Karpas-422 (cell line): ENCODE data around the gene TMEM164. TPM values are rescaled to one million over a fixed set of nuclear protein-coding genes. Genes with fewer than 3 reads are reported as not detected.

Experiments used
- DNase-seq: peaks from one replicate; pipeline ENCODE4 v3.0.0-alpha.2; 2015
- H2AFZ ChIP-seq: fragments of 200-600 bp; sonication (generic); 2 replicates; pipeline ENCODE4 v1.6.1; 2014; ENCODE audit warnings: antibody characterized with exemption, low read length, mixed read lengths
- H3K27ac ChIP-seq: fragments of 200-600 bp; sonication (generic); 2 replicates; pipeline ENCODE4 v1.5.1; 2014; ENCODE audit warnings: mild to moderate bottlenecking, low read length, moderate library complexity
- H3K27me3 ChIP-seq: fragments of 200-600 bp; sonication (generic); 2 replicates; pipeline ENCODE4 v1.6.1; 2014; ENCODE audit warnings: low read length, mixed read lengths
- H3K36me3 ChIP-seq: fragments of 200-600 bp; sonication (generic); 2 replicates; pipeline ENCODE4 v1.6.1; 2014; ENCODE audit warnings: low read length, mixed read lengths; ENCODE audit not compliant: insufficient read depth
- H3K4me1 ChIP-seq: fragments of 200-600 bp; sonication (generic); 2 replicates; pipeline ENCODE4 v1.6.1; 2014; ENCODE audit warnings: mild to moderate bottlenecking, low read length, mixed read lengths
- H3K4me2 ChIP-seq: fragments of 200-600 bp; sonication (generic); 2 replicates; pipeline ENCODE4 v1.6.1; 2014; ENCODE audit warnings: low read length, low read depth, mild to moderate bottlenecking; ENCODE audit not compliant: poor library complexity, severe bottlenecking
- H3K4me3 ChIP-seq: fragments of 200-600 bp; sonication (generic); 2 replicates; pipeline ENCODE4 v1.5.1; 2014; ENCODE audit warnings: mild to moderate bottlenecking, antibody characterized with exemption, low read length, mixed read lengths
- H3K79me2 ChIP-seq: fragments of 200-600 bp; sonication (generic); 2 replicates; pipeline ENCODE4 v1.6.1; 2014; ENCODE audit warnings: mild to moderate bottlenecking, low read length, mixed read lengths
- H3K9ac ChIP-seq: fragments of 200-600 bp; sonication (generic); 2 replicates; pipeline ENCODE4 v1.6.0; 2014; ENCODE audit warnings: low read length
- H3K9me2 ChIP-seq: fragments of 200-600 bp; sonication (generic), shearing (Covaris generic); replicated peaks from 2 replicates; pipeline ENCODE4 v1.6.0; 2014; ENCODE audit warnings: mild to moderate bottlenecking, low read length, moderate library complexity; ENCODE audit not compliant: insufficient read depth
- H3K9me3 ChIP-seq: fragments of 300-700, 200-600 bp; sonication (generic); 2 replicates; pipeline ENCODE4 v1.6.1; 2014; ENCODE audit warnings: low read length, mixed read lengths
- H4K20me1 ChIP-seq: fragments of 200-600 bp; sonication (generic); 2 replicates; pipeline ENCODE4 v1.6.1; 2014; ENCODE audit warnings: mild to moderate bottlenecking, antibody characterized with exemption, low read length, low read depth; ENCODE audit not compliant: insufficient read depth
- total RNA-seq: library from RNA; depleted of rRNA; stranded (reverse); fragments of >200 nt; shearing (Covaris generic); gene quantifications from 2 replicates; pipeline ENCODE4 v1.2.3, GENCODE V29; 2014; ENCODE audit warnings: low replicate concordance

The TMEM164 gene
- total RNA-seq, 1 experiment from 2014 or later: 14.1 TPM

GRCh38 chrX:110060317-110060716 lies 57.4 kb downstream of the TMEM164 start:
- Histone ChIP-seq H3K36me3 (no peaks in the 10 kb centered on the region), H2AFZ (no peak overlapping the region), H3K27me3 (no peaks in the 10 kb centered on the region), H3K9me3 (no peaks in the 10 kb centered on the region), H3K9me2 (no peaks in the 10 kb centered on the region), H3K4me2 (no peak overlapping the region), H4K20me1 (no peaks in the 10 kb centered on the region), H3K4me3 (no peak overlapping the region), H3K9ac (no peak overlapping the region), H3K4me1 (peaks cover 28% of the 10 kb centered on the region), H3K79me2 (peaks cover 29% of the 10 kb centered on the region), H3K27ac (no peak overlapping the region)
- DNase-seq: no peak

GRCh38 chrX:110060846-110061537 lies 58.1 kb downstream of the TMEM164 start:
- peaks cover 32% of the 10 kb centered on the region for H3K4me1 ChIP-seq
- no peaks in the 10 kb centered on the region for H3K27me3 ChIP-seq
- no peaks in the 10 kb centered on the region for H4K20me1 ChIP-seq
- no peak for DNase-seq
- no peak overlapping the region for H3K4me2 ChIP-seq
- H3K27ac ChIP-seq: no peak overlapping the region
- no peak overlapping the region for H3K4me3 ChIP-seq
- H2AFZ ChIP-seq: no peak overlapping the region
- H3K9ac ChIP-seq: no peak overlapping the region
- no peaks in the 10 kb centered on the region for H3K36me3 ChIP-seq
- no peaks in the 10 kb centered on the region for H3K9me3 ChIP-seq
- peaks cover 29% of the 10 kb centered on the region for H3K79me2 ChIP-seq
- H3K9me2 ChIP-seq: no peaks in the 10 kb centered on the region

- no peaks in the 10 kb centered on the region for H3K27me3 ChIP-seq
- H3K79me2 ChIP-seq: peaks cover 20% of the 10 kb centered on the region
- H3K9ac ChIP-seq: no peak overlapping the region
- H2AFZ ChIP-seq: no peak overlapping the region
- DNase-seq: no peak
- H3K36me3 ChIP-seq: no peaks in the 10 kb centered on the region
- peaks cover 20% of the 10 kb centered on the region for H3K4me1 ChIP-seq
- H3K4me3 ChIP-seq: no peak overlapping the region
- no peaks in the 10 kb centered on the region for H3K9me3 ChIP-seq
- no peak overlapping the region for H3K4me2 ChIP-seq
- no peaks in the 10 kb centered on the region for H3K9me2 ChIP-seq
- no peak overlapping the region for H3K27ac ChIP-seq
- no peaks in the 10 kb centered on the region for H4K20me1 ChIP-seq
Observed at GRCh38 chrX:110062919-110063318, 60.0 kb downstream of the TMEM164 start.

GRCh38 chrX:110066488-110067225 lies 63.7 kb downstream of the TMEM164 start:
- Histone ChIP-seq H3K27ac (no peak overlapping the region), H3K4me3 (no peak overlapping the region), H3K4me1 (peaks cover 11% of the 10 kb centered on the region), H3K9me2 (no peaks in the 10 kb centered on the region), H3K36me3 (no peaks in the 10 kb centered on the region), H3K27me3 (no peaks in the 10 kb centered on the region), H3K4me2 (no peak overlapping the region), H4K20me1 (no peaks in the 10 kb centered on the region), H3K9me3 (no peaks in the 10 kb centered on the region), H3K9ac (no peak overlapping the region), H3K79me2 (no peaks in the 10 kb centered on the region; the same call in 1 of the 2 replicates), H2AFZ (no peak overlapping the region)
- no peak for DNase-seq

- Histone ChIP-seq H3K27me3 (no peaks in the 10 kb centered on the region), H4K20me1 (no peaks in the 10 kb centered on the region), H3K4me1 (peaks cover 6% of the 10 kb centered on the region)
Observed at GRCh38 chrX:110070970-110071369, 68.1 kb downstream of the TMEM164 start.

GRCh38 chrX:110081320-110081719 lies 78.4 kb downstream of the TMEM164 start:
- H3K27ac ChIP-seq: no peak overlapping the region
- no peaks in the 10 kb centered on the region for H4K20me1 ChIP-seq
- H3K9me3 ChIP-seq: no peaks in the 10 kb centered on the region
- no peak overlapping the region for H3K9ac ChIP-seq
- H3K9me2 ChIP-seq: no peaks in the 10 kb centered on the region
- no peak overlapping the region for H2AFZ ChIP-seq
- no peaks in the 10 kb centered on the region; the same call in 1 of the 2 replicates for H3K4me1 ChIP-seq
- H3K27me3 ChIP-seq: no peaks in the 10 kb centered on the region
- H3K79me2 ChIP-seq: no peaks in the 10 kb centered on the region; the same call in 1 of the 2 replicates
- no peak overlapping the region for H3K4me2 ChIP-seq
- no peaks in the 10 kb centered on the region for H3K36me3 ChIP-seq
- no peak for DNase-seq
- H3K4me3 ChIP-seq: no peak overlapping the region

More at GRCh38 chrX:110070970-110071369, 68.1 kb downstream of the TMEM164 start:
- DNase-seq: no peak
- H3K27ac ChIP-seq: no peak overlapping the region
- H3K4me2 ChIP-seq: no peak overlapping the region
- no peak overlapping the region for H3K9ac ChIP-seq
- H3K9me2 ChIP-seq: no peaks in the 10 kb centered on the region
- no peaks in the 10 kb centered on the region for H3K36me3 ChIP-seq
- no peaks in the 10 kb centered on the region for H3K79me2 ChIP-seq
- no peak overlapping the region for H2AFZ ChIP-seq
- no peaks in the 10 kb centered on the region for H3K9me3 ChIP-seq
- H3K4me3 ChIP-seq: no peak overlapping the region

GRCh38 chrX:110081740-110082139 lies 78.8 kb downstream of the TMEM164 start:
- Histone ChIP-seq H3K4me1 (no peaks in the 10 kb centered on the region; the same call in 1 of the 2 replicates), H3K9me3 (no peaks in the 10 kb centered on the region), H3K4me2 (no peak overlapping the region), H3K36me3 (no peaks in the 10 kb centered on the region), H3K9me2 (no peaks in the 10 kb centered on the region), H4K20me1 (no peaks in the 10 kb centered on the region), H3K27me3 (no peaks in the 10 kb centered on the region), H3K9ac (no peak overlapping the region), H3K27ac (no peak overlapping the region), H3K79me2 (no peaks in the 10 kb centered on the region), H3K4me3 (no peak overlapping the region), H2AFZ (no peak overlapping the region)
- DNase-seq: no peak

- no peak overlapping the region for H3K27ac ChIP-seq
- H3K4me2 ChIP-seq: no peak overlapping the region
- H3K9ac ChIP-seq: no peak overlapping the region
- H3K4me3 ChIP-seq: no peak overlapping the region
- no peaks in the 10 kb centered on the region for H3K9me3 ChIP-seq
- H3K27me3 ChIP-seq: no peaks in the 10 kb centered on the region
- H3K36me3 ChIP-seq: no peaks in the 10 kb centered on the region
- no peaks in the 10 kb centered on the region for H3K79me2 ChIP-seq
- no peak for DNase-seq
- H3K9me2 ChIP-seq: no peaks in the 10 kb centered on the region
- no peaks in the 10 kb centered on the region; the same call in 1 of the 2 replicates for H3K4me1 ChIP-seq
- no peak overlapping the region for H2AFZ ChIP-seq
- H4K20me1 ChIP-seq: 0 out of 2 replicates have a peak, but pooled peaks cover 3% of the 10 kb centered on the region
Observed at GRCh38 chrX:110082161-110082560, 79.2 kb downstream of the TMEM164 start.
